Measurements from ENCODE around the gene LSMEM2.

DNA sequence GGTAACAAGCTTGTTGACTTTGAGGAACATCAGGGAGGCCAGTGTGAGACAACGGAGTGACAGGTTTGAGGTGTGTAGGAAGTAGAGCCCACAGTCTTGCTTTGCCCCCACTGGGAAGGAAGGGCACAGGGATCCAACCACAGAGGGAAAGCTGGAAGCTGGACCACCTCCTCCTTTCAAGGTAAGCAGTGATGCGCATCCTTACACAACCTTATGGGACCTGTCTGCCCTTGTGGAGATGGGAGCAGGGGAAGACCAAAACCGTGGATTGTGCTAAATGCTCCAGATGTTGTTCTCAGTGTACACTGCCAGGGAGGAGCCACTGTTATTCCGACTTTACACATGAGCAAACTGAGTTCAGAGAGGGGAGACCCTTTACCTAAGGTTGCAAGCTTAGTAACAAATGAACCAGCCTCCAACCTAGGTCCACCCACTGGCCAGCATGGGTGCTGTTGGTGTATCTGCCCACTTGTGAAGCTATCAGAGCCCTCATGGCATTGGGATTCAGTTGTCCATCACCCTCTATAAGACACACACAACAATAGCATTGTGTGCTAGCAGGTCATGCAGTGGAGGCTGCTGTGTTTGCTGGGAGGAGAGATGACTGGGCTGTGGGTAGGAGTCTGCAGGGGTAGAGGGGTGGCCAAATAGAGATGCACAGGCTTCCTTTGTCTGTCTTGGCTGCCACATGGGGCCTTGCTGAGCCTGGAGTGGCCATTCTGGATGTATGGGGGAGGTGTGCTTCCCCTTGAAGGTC, 586 bp upstream of the LSMEM2 start:
- no peak for TF ChIP-seq POLR2A (IDR thresholded peaks at IDR 0.05; ENCODE audit: low read length)
- TF ChIP-seq GATA1 (IDR thresholded peaks at IDR 0.05; ENCODE audit: low read depth, low read length), result no peak

All from erythroblast (primary cell).